C4-2B (cell line): ENCODE results near the gene KPNB1.

Experiments
- CTCF ChIP-seq: fragments of 450-650 bp; conservative IDR thresholded peaks from 2 replicates; pipeline ENCODE4 v1.5.1; 2017; ENCODE audit warnings: mild to moderate bottlenecking
- ZFX ChIP-seq: fragments of 450-650 bp; IDR thresholded peaks from 2 replicates; pipeline ENCODE4 v1.6.1; 2017

DNA sequence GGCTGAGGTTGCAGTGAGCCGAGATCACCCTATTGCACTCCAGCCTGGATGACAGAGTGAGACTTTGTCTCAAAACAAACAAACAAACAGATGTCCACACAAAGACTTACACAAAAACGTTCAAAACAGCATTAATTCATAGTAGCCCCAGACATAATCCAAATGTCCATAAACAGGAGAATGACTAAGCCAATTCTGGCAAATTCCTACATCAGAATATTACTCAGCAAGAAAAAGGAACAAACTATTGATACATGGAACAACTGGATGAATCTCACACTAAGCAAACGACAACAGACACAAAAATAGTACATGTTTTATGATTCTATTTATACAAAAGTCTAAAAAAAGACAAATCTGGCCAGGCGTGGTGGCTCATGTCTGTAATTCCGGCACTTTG, 10.8 kb upstream of the KPNB1 start:
- no peak for TF ChIP-seq CTCF
- no peak for TF ChIP-seq ZFX
